ENCODE measurements around the gene TMEM236.

The TMEM236 gene

DNA sequence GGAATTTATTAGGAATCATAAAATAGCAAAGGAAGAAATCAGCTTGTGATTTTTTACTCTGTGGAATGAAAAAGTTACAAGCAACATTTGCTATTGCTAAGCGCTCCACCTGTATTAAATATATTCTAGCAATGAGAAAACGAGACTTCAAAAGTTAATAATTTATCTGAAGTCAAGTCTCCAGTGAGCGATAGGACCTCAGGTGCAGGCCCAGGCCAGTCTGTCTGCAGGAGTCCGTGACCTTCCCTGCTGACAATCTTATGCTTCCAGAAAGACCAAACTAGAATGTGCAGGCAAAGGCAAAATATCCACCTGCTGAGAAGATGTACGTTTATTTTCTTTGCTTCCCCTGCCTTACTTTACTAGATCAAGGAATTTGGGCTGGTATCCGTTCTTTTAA, 79.9 kb downstream of the TMEM236 start:
- DNase-seq = no peak

DNA sequence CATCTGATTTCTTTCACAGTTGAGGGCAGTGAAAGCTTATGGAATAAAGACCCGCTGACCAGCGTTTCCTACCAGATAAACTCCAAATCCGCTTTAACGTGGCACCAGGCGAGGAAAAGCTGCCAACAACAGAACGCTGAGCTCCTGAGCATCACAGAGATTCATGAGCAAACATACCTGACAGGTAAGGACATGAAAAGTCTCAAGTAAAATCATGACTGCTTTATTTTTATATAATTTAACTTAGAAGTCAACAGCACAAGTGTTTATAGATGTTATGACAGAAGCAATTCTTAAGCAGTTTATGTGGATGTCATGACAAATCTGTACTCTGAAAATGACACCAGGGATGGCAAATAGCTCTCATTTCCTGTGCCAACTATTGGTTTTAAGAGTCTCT, 81.7 kb downstream of the TMEM236 start:
- DNase-seq = no peak

DNA sequence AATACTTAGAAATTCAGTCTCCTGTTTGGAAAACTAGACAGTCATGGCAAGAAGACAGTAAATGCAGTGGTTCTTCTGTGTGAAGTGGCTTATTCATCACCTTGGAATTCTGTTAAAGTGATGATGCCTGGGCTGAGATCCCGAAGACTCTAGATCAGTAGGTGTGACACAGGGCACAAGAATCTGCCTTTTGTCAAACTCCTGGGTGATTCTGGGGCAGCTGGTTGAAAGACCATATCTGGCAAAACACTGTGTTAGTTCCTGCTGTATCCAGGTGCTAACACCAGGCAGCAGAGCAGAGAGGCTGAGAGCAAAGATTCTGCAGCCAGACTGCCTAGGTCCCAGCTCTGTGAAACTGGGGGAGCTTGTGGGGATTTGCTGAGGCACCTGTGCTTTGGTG, 83.7 kb downstream of the TMEM236 start:
- no peak for DNase-seq

DNA sequence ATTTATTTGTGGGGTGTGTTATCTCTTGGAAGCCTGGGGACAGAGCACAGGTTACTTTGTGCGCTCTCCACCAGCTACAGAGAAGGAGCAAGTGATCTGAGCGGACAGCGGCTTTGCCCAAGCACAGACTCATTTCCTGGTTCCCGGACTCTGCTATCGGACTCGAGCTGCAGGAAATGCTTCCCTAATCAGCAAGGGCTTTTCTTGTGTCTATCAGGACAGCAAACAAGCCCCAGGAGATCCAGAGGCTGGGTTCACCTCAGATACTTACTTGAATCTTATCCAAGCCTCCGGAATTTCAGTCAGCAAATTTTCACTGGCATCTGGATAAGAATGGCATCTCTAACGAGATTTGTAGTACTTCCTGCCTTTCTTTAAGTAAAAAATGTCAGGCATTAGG, 84.9 kb downstream of the TMEM236 start:
- no peak for DNase-seq

DNA sequence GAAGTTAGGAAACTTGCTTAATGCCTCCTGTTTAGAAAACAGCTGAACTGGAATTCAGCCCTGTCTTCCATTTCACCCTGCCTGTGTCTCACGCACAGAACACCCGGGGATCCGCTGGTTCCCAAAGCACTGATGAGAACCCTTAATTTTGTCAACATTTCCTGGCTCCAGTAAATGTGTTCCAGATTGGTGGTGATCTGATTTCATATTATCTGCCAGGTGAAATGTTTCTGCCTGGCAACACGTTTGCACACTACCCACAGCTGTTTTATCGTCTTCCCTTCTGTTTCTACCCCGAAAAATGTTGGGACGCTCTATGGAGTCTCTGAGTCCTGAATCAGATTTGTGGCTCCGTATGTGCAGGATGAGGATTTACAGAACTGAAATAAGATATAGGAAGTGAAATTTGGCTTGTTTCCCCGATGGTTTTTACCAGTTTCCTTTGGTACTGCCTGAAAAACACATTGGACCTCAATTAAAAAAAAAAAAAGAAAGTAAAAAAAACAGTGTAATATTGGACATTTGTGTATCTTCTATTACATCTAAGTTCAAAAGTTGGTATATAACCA, 86.2 kb downstream of the TMEM236 start:
- DNase-seq = no peak

DNA sequence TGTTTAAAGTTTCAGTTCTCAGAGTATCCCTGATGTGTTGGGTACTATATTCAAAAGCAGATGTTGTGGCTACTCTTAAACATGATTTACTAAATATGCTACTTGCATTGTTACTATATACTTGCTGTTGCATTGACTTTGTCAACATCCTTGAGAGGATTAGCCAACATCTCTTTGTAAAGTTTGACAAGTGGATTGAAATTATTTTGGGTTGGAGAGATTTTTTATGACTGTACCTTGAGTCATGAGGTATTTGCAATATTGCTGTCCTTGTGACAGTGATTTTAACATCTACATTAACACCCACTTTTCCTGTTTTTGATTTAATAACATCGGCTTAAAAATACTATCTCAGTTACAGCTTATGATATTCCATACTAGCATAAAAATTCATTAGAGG, 89.0 kb downstream of the TMEM236 start:
- DNase-seq = no peak

DNA sequence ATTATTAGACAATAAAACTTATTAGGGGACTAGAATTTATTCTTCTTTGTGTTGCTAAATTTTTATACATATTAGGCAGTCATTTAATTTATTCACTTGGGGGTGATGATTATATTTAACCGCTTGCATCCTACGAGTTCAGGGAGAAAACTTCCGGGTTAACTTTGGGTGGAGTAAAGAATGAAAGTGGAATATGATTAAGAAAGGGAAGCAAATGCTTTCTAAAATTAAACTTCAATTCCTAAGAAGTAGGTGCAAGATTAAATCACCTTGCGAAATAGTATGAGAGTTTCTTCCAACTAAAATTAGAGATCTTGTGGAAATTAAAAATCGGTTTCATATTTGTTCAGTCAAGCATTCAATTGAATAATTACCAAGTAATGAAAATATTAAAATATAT, 90.6 kb downstream of the TMEM236 start:
- DNase-seq = no peak

DNA sequence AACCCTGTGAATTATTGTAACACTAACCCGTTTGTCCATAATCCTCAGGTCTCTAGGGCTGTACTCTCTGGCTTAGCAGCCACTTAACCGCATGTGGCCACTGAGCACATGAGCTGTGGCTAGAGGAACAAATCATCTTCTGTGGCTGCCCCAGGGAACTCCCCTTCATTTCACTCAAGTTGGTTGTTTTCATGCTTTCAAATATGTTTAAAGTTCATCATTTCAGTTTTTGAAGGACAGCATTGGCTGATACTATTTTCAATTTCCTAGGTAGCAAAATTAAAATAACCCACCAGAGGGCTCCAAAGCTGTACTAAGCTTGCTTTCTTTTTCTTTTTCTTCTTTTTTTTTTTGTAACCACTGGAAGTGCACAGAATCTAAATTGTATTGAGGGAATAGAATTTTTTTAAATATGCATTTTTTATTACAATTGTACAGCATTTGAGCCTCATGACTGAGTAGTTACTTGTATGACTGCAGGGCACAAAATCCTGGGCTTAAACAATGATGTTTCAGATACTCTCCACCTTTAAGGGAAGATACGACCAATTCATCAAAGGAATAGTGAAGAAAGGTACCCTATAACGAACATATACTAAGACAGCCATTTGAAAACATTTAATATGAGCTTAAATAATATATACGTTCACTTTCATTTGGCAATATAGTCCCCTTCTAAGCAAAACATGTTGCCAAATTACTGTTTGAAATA, 95.7 kb downstream of the TMEM236 start:
- DNase-seq = no peak

DNA sequence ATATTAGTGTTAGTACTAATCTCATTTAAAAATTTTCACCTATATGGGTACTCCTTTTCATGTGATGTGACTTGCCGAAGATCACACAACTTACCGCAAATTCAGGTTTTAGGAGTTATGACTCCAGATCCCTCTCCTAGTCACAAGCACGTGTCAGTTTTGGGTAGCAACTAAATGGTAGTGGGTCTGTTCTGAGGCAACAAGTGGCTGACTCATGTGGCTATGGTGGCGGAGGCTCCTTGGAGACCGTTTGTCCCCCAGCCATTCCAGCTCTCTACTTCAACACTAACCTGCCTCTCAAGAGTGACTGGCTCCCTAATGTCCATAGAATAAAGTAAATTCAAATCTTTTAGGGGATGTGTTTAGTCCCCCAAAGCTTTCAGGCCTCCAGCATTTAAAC, 96.6 kb downstream of the TMEM236 start:
- DNase-seq = no peak
